Non-pigmented ciliary epithelial cell (primary cell): ENCODE results near the gene CLIC4.
A peak's percentile ranks its signal among the peaks of the same experiment; 100 is the strongest.
"Not testable (repeated sequence)": the region's sequence is repeated elsewhere in the genome, so short reads cannot be mapped to it uniquely, and the experiment has no call there.

Experiments used
- DNase-seq: peaks from one replicate; pipeline ENCODE4 v3.0.0-alpha.2; 2010; ENCODE audit warnings: low read depth

The CLIC4 gene

GRCh38 chr1:24775348-24775747, 30.1 kb downstream of the CLIC4 start:
- DNase-seq: no peak

- DNase-seq: no peak
These were observed 30.7 kb downstream of the CLIC4 start for GRCh38 chr1:24775916-24776315.

- no peak for DNase-seq
These were observed 31.6 kb downstream of the CLIC4 start for GRCh38 chr1:24776821-24777220.

GRCh38 chr1:24778141-24778540, 32.9 kb downstream of the CLIC4 start:
- no peak for DNase-seq

- not testable (repeated sequence) for DNase-seq
These were observed 34.0 kb downstream of the CLIC4 start for GRCh38 chr1:24779199-24779598.

GRCh38 chr1:24779689-24780464, 34.6 kb downstream of the CLIC4 start:
- no peak for DNase-seq

GRCh38 chr1:24780626-24781025, 35.4 kb downstream of the CLIC4 start:
- DNase-seq: not testable (repeated sequence)

- DNase-seq: no peak
These were observed 37.4 kb downstream of the CLIC4 start for GRCh38 chr1:24782689-24783088.

GRCh38 chr1:24783713-24784112, 38.5 kb downstream of the CLIC4 start:
- DNase-seq: no peak

GRCh38 chr1:24786191-24786590, 40.9 kb downstream of the CLIC4 start:
- no peak for DNase-seq

- no peak for DNase-seq
These were observed 45.2 kb downstream of the CLIC4 start for GRCh38 chr1:24790490-24790889.

GRCh38 chr1:24793447-24794129, 48.3 kb downstream of the CLIC4 start:
- peak; percentile 65 for DNase-seq

- not testable (repeated sequence) for DNase-seq
These were observed 48.9 kb downstream of the CLIC4 start for GRCh38 chr1:24794130-24794502.

GRCh38 chr1:24795236-24795635, 50.0 kb downstream of the CLIC4 start:
- DNase-seq: no peak

- no peak for DNase-seq
These were observed 51.3 kb downstream of the CLIC4 start for GRCh38 chr1:24796524-24796923.

GRCh38 chr1:24799242-24799641, 54.0 kb downstream of the CLIC4 start:
- DNase-seq: not testable (repeated sequence)

- no peak for DNase-seq
These were observed 55.9 kb downstream of the CLIC4 start for GRCh38 chr1:24801176-24801575.

GRCh38 chr1:24803220-24803619, 58.0 kb downstream of the CLIC4 start:
- no peak for DNase-seq

- DNase-seq: no peak
These were observed 58.8 kb downstream of the CLIC4 start for GRCh38 chr1:24803987-24804530.

- DNase-seq: peak; percentile 59
These were observed 60.5 kb downstream of the CLIC4 start for GRCh38 chr1:24805534-24806301.

- DNase-seq: no peak
These were observed 61.3 kb downstream of the CLIC4 start for GRCh38 chr1:24806588-24806987.

- not testable (repeated sequence) for DNase-seq
These were observed 66.2 kb downstream of the CLIC4 start for GRCh38 chr1:24811494-24811893.

- not testable (repeated sequence) for DNase-seq
These were observed 75.0 kb downstream of the CLIC4 start for GRCh38 chr1:24820221-24820620.
